Left lung (tissue), 10 donors: ENCODE measurements around the gene ELF5. TPM values are rescaled to one million over a fixed set of nuclear protein-coding genes. Genes with fewer than 3 reads are reported as not detected.

Source experiments
- ATAC-seq: fragments of 200-7000 bp; cut with Tn5 transposase; one replicate; pipeline ENCODE4 v1.9.1; 2020; ENCODE audit warnings: moderate library complexity
- DNase-seq, 4 donors: peaks; one replicate each; pipeline ENCODE4 v3.0.0-alpha.2; 2013 to 2020
- H3K27ac ChIP-seq, 2 donors: fragments of 200-600 bp; sonication (generic) in 1 of 2; one replicate each; pipeline versions ENCODE4 v1.5.0 to v1.8.0; 2020 to 2021
- H3K27me3 ChIP-seq, 2 donors: fragments of 200-600 bp; sonication (generic) in 1 of 2; one replicate each; pipeline versions ENCODE4 v1.5.0 to v1.8.0; 2020 to 2021
- H3K36me3 ChIP-seq, 2 donors: fragments of 200-600 bp; sonication (generic) in 1 of 2; one replicate each; pipeline versions ENCODE4 v1.5.0 to v1.8.0; 2020 to 2021
- H3K4me1 ChIP-seq, 2 donors: fragments of 200-600 bp; one replicate each; pipeline ENCODE4 v1.8.0; 2021
- H3K4me3 ChIP-seq, 2 donors: fragments of 200-600 bp; sonication (generic) in 1 of 2; one replicate each; pipeline versions ENCODE4 v1.5.0 to v1.8.0; 2020 to 2021; ENCODE audit warnings: mild to moderate bottlenecking in 1 of 2
- H3K9me3 ChIP-seq, 2 donors: fragments of 200-600 bp; sonication (generic) in 1 of 2; one replicate each; pipeline versions ENCODE4 v1.5.0 to v1.8.0; 2020 to 2021
- CTCF ChIP-seq, 2 donors: fragments of 200-600 bp; sonication (generic) in 1 of 2; IDR thresholded peaks; one replicate each; pipeline versions ENCODE4 v1.5.0 to v1.8.0; 2021; ENCODE audit warnings: antibody characterized with exemption in 2 of 2
- intact Hi-C, 2 donors: fragments of 100-400 bp; cut with DNase I; formaldehyde crosslinking; loops; one replicate each; pipeline versions ENCODE4 v1.11.2 to v1.14.2; 2022
- polyA plus RNA-seq, 6 donors: library from polyadenylated mRNA; unstranded; fragments of 120-200 nt; gene quantifications; one replicate each; pipeline ENCODE4 v1.2.1, GENCODE V29; 2013; ENCODE audit not compliant: insufficient read length in 6 of 6
- total RNA-seq, 2 donors: library from RNA; stranded (reverse); fragmentation: NEBNext Ultra II Directional; extraction: Animal tissue kit (Norgen Biotek cat#: 25700); gene quantifications; one replicate each; pipeline ENCODE4 v1.2.1, GENCODE V29; 2021
- donor health status: DM: no; HTN: yes; CAD: no.
- donor health status: DM: no; HTN: no; CAD: no.

ELF5 gene
- total and polyA plus RNA-seq, 8 donors: 5.1 to 41.7 (median 28.4) TPM

GRCh38 chr11:34446386-34446785 is 67.2 kb downstream of the ELF5 start:
- ATAC-seq: no peak
- intact Hi-C loops: no loop called here
- peaks cover 7 to 95% of the 10 kb centered on the region in 2 donors for H3K4me1 ChIP-seq

GRCh38 chr11:34445956-34446355 is 67.6 kb downstream of the ELF5 start:
- ATAC-seq: no peak
- Histone ChIP-seq H3K36me3 (peaks cover 0 to 17% of the 10 kb centered on the region in 2 donors), H3K27ac (peak overlapping the region in 1 of 2 donors; percentile 35), H3K9me3 (no peaks in the 10 kb centered on the region), H3K27me3 (no peaks in the 10 kb centered on the region), H3K4me3 (no peak overlapping the region), H3K4me1 (peaks cover 7 to 96% of the 10 kb centered on the region in 2 donors)
- intact Hi-C loops: no loop called here
- no peak for DNase-seq
- TF ChIP-seq CTCF (IDR thresholded peaks at IDR 0.05): no peak

More at GRCh38 chr11:34446386-34446785, 67.2 kb downstream of the ELF5 start:
- peaks cover 0 to 20% of the 10 kb centered on the region in 2 donors for H3K36me3 ChIP-seq
- no peaks in the 10 kb centered on the region for H3K9me3 ChIP-seq
- peak overlapping the region in 1 of 2 donors; percentile 35 for H3K27ac ChIP-seq
- H3K4me3 ChIP-seq: no peak overlapping the region
- no peaks in the 10 kb centered on the region for H3K27me3 ChIP-seq
- DNase-seq: no peak
- no peak for TF ChIP-seq CTCF (IDR thresholded peaks at IDR 0.05)

GRCh38 chr11:34444428-34444827 is 69.2 kb downstream of the ELF5 start:
- no peak for TF ChIP-seq CTCF (IDR thresholded peaks at IDR 0.05)
- ATAC-seq (no peak), DNase-seq (no peak)
- Histone ChIP-seq H3K9me3 (no peaks in the 10 kb centered on the region), H3K4me1 (peaks cover 7 to 97% of the 10 kb centered on the region in 2 donors), H3K4me3 (no peak overlapping the region), H3K36me3 (peaks cover 0 to 2% of the 10 kb centered on the region in 2 donors), H3K27me3 (no peaks in the 10 kb centered on the region), H3K27ac (no peak overlapping the region)
- intact Hi-C loops: no loop called here

- no peak overlapping the region for H3K27ac ChIP-seq
- TF ChIP-seq CTCF (IDR thresholded peaks at IDR 0.05): no peak
- no peaks in the 10 kb centered on the region for H3K36me3 ChIP-seq
- intact Hi-C loops: no loop called here
- no peak overlapping the region for H3K4me3 ChIP-seq
- H3K9me3 ChIP-seq: no peaks in the 10 kb centered on the region
- no peak for DNase-seq
- peaks cover 7 to 87% of the 10 kb centered on the region in 2 donors for H3K4me1 ChIP-seq
- peak; percentile 1 for ATAC-seq
- no peaks in the 10 kb centered on the region for H3K27me3 ChIP-seq
These were observed 70.5 kb downstream of the ELF5 start for GRCh38 chr11:34443136-34443535.

- Histone ChIP-seq H3K27ac (no peak overlapping the region), H3K4me3 (no peak overlapping the region), H3K9me3 (no peaks in the 10 kb centered on the region), H3K27me3 (no peaks in the 10 kb centered on the region), H3K36me3 (no peaks in the 10 kb centered on the region), H3K4me1 (peaks cover 7 to 87% of the 10 kb centered on the region in 2 donors)
- TF ChIP-seq CTCF (IDR thresholded peaks at IDR 0.05): no peak
- ATAC-seq (no peak), DNase-seq (no peak)
- intact Hi-C loops: no loop called here
These were observed 71.8 kb downstream of the ELF5 start for GRCh38 chr11:34441814-34442213.
